AG04450 (cell line): ENCODE results near the gene MAPK8IP1. TPM values are rescaled to one million over a fixed set of nuclear protein-coding genes. Genes with fewer than 3 reads are reported as not detected.
"Not testable (repeated sequence)": the region's sequence is repeated elsewhere in the genome, so short reads cannot be mapped to it uniquely, and the experiment has no call there.

Source experiments
- CTCF ChIA-PET: fragments of 300-600, 350-600 bp; formaldehyde crosslinking; extraction: SDS; loops from one replicate; lab custom pipeline; 2022; ENCODE audit warnings: antibody characterized with exemption, inconsistent platforms; lab: Charles Lee
- POLR2A ChIA-PET: fragments of 350-600 bp; formaldehyde crosslinking; extraction: SDS; loops from one replicate; lab custom pipeline; 2021; ENCODE audit warnings: antibody characterized with exemption, inconsistent platforms; lab: Yijun Ruan, JAX
- DNase-seq: peaks from one replicate; pipeline ENCODE4 v3.0.0-alpha.2; 2011; ENCODE audit warnings: low read depth, low spot score
- H3K27ac ChIP-seq: one replicate; pipeline ENCODE4 v1.5.1; 2012; ENCODE audit warnings: low read depth, low read length, control low read depth
- H3K27me3 ChIP-seq: one replicate; pipeline ENCODE4 v1.6.0; 2012; ENCODE audit warnings: low read length; ENCODE audit not compliant: control insufficient read depth, insufficient read depth
- H3K4me3 ChIP-seq: 2 replicates; pipeline ENCODE4 v1.5.1; 2011; ENCODE audit warnings: mild to moderate bottlenecking, low read depth, low read length, control low read depth
- H3K9me3 ChIP-seq: 2 replicates; pipeline ENCODE4 v1.5.1; 2012; ENCODE audit warnings: low read length; ENCODE audit not compliant: control insufficient read depth, insufficient read depth
- CTCF ChIP-seq: IDR thresholded peaks from 2 replicates; pipeline ENCODE4 v1.5.1; 2011; ENCODE audit warnings: low read depth, low read length, control low read depth, inconsistent platforms
- polyA plus RNA-seq: library from polyadenylated mRNA; depleted of rRNA; stranded (reverse); fragments of >200 nt; gene quantifications from 2 replicates; pipeline ENCODE4 v1.2.3, GENCODE V29; 2011

The MAPK8IP1 gene
- polyA plus RNA-seq, 1 experiment = 5.6 TPM

GRCh38 chr11:45902452-45903380 lies 17.3 kb downstream of the MAPK8IP1 start:
- no peak overlapping the region for H3K27ac ChIP-seq
- ChIA-PET CTCF (no interaction called here), POLR2A (no interaction called here)
- peaks cover under 1% of the 10 kb centered on the region for H3K27me3 ChIP-seq
- TF ChIP-seq CTCF = no peak
- no peaks in the 10 kb centered on the region; the same call in 1 of the 2 replicates for H3K9me3 ChIP-seq
- H3K4me3 ChIP-seq = no peak overlapping the region
- DNase-seq = no peak

DNA sequence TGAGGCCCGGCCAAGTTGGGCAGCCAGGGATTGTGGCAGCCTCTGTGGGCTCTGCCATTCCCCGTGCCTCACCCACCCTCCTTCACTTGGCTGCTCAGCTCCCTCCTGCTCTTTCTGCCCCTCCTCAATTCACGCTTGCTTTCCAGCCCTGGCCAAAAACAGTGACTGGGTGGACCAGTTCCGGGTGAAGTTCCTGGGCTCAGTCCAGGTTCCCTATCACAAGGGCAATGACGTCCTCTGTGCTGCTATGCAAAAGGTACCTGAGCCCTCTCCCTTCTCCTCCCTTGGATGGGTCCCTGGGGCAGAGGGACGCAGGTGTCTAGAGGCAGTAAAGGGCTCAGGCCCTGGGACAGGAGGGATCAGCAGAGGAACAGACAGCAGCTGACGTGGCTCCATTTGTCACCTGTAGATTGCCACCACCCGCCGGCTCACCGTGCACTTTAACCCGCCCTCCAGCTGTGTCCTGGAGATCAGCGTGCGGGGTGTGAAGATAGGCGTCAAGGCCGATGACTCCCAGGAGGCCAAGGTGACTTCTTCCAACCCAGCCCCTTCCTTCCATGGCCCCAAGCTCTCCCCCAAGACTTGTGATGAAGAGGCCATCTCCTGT lies 19.0 kb downstream of the MAPK8IP1 start:
- ChIA-PET POLR2A (no interaction called here), CTCF (no interaction called here)
- no peak overlapping the region for H3K27ac ChIP-seq
- H3K9me3 ChIP-seq = no peaks in the 10 kb centered on the region; the same call in 1 of the 2 replicates
- no peak for DNase-seq
- TF ChIP-seq CTCF = no peak
- H3K4me3 ChIP-seq = no peak overlapping the region
- no peaks in the 10 kb centered on the region for H3K27me3 ChIP-seq

DNA sequence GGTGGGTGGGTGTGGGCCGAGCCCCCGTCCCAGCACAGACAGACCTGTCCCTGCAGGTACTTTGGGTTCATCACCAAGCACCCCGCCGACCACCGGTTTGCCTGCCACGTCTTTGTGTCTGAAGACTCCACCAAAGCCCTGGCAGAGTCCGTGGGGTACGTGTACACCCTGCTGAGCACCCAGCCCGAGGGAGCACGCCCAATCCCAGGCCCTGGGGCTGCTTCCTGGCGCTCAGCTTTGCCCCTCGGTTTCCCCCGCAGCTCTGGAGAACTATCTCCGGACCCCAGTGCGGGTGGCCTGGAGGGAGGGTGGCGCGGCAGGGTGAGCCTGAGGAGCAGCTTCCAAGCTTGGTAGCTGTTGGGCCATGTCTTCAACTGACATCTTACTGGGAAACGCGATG lies 19.6 kb downstream of the MAPK8IP1 start:
- no peak for TF ChIP-seq CTCF
- ChIA-PET POLR2A (interaction anchor here (0.9 kb wide), 1 partner anchor 58 kb away, joined by 3 read pairs; the partner anchor contains the start of gene CRY2), CTCF (no interaction called here)
- DNase-seq = no peak
- Histone ChIP-seq H3K27me3 (no peaks in the 10 kb centered on the region), H3K4me3 (no peak overlapping the region), H3K27ac (no peak overlapping the region), H3K9me3 (no peaks in the 10 kb centered on the region; the same call in 1 of the 2 replicates)

- H3K27me3 ChIP-seq, H3K9me3 ChIP-seq, H3K27ac ChIP-seq, H3K4me3 ChIP-seq, DNase-seq, CTCF ChIA-PET: not testable (repeated sequence)
- POLR2A ChIA-PET = interaction anchor here (0.9 kb wide), 1 partner anchor 59 kb away, joined by 3 read pairs; the partner anchor contains the start of gene CRY2
Measured at GRCh38 chr11:45905576-45905975, 20.1 kb downstream of the MAPK8IP1 start.

- no peak for DNase-seq
- no peaks in the 10 kb centered on the region; the same call in 1 of the 2 replicates for H3K9me3 ChIP-seq
- ChIA-PET CTCF (no interaction called here), POLR2A (interaction anchor here (0.7 to 0.9 kb wide), 2 partner anchors 29 to 59 kb away, joined by 3 to 6 read pairs; partner anchors contain the start of gene CRY2)
- H3K4me3 ChIP-seq = no peak overlapping the region
- no peak for TF ChIP-seq CTCF
- H3K27ac ChIP-seq = no peak overlapping the region
- no peaks in the 10 kb centered on the region for H3K27me3 ChIP-seq
Measured at GRCh38 chr11:45906096-45906682, 20.7 kb downstream of the MAPK8IP1 start.
